OCI-M1 (cell line): ENCODE data around the gene EXOC7.

ENCODE experiments used
- DNase-seq: peaks from one replicate; lab custom pipeline; 2025; lab: John Stamatoyannopoulos, UW

Gene EXOC7

DNA sequence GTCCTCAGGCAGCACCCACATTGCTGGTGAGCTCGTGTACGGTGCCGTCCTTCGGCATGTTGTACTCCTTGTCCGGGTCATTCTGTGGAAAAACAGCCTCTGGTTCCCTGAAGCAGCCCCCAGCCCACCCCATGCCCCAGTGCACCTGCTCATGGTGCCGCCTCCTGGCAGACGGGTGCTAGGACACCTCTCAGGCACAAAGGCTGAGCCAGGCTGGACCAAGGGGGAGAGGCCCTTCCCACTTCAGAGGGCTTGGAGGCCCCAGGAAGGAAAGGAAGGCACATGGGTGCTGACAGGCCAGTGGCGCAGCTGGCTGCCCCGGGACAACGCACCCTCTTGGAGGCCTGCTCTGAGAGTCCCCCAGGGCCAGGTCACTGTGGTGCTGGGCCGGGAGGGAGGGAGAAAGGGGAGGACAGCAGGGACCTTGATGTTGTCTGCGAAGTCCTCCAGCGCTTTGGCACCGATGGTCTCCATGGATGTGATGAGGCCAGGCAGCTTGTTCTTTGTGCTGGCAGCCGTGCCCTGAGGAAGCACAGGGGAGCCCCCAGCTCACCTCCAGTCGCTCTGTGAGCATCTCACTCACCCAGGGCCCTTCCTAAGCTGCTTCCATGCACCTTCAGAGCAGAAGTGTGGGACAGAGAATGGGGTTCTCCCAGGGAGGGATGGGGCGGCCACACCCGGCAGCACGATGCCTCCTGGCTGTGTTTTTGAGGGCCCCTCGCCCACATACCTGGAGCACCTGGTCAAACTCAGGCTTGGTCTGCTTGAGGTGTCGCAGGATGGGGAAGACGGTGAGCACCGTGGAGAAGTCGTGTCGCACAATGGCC is 15.3 kb downstream of the EXOC7 start:
- no peak for DNase-seq

GRCh38 chr17:76087531-76087930 is 16.1 kb downstream of the EXOC7 start:
- no peak for DNase-seq

- DNase-seq = no peak
These were observed 17.2 kb downstream of the EXOC7 start for GRCh38 chr17:76086384-76086783.

DNA sequence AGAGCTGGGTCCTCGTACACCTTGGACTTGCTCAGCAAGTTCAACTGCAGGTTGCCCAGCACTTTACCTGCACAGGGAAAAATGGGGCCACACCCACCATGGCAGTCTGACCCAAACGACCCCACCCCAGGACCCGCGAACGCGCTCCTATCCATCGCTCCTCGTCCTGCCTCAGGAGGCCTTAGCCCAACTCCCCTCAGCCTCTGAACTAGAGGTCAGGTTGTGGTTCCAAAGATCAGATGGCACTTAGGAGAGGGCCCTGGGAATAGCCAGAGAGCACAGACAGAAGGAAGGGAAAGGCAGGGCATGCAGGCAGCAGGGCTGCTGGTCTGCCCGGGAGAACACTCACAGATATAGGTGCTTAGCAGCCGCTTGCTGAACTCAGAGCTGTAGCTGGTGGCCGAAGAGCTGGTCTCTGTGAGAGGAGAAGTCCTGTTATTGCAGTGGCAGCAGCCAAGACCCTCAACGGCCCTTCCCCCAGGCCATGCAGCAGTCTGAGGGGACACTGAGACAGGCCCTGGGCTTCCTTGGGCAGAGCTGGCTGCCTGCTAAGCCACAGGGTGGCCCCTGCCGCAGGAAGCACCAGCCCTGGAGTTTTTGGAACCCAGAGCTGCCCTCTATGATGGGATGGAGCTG is 17.7 kb downstream of the EXOC7 start:
- DNase-seq = no peak

DNA sequence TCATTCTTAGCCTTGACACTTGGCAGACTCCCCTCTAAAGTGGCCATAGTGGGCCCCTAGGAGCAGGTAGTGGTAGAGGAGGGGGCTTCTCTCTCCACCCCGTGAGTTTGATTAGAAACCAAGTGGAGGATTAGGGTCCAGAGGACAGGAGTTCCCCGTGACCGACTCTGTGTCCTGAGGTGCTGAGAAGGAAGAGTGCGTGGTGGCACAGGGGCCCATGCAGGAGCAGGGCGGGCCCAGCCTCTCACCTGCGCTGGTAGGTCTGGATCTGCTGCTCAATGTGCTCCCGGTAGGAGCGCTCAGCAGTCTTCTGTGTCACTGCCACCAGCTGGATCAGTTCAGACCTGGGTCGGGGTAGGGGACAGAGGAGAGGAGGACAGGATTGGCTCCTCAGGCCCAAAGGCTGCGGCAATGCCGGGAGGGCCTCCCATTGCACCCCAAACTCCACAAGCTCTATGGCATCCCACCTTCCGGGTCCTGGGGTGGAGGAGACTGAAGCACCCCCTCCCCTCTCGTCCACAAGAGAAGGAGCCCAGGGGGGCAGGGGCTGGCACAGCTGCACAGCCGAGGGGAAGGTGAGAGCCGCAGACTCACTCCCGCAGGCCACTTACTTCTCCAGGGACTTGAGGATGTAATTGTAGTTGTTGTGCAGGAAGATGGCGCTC is 18.4 kb downstream of the EXOC7 start:
- DNase-seq = no peak

DNA sequence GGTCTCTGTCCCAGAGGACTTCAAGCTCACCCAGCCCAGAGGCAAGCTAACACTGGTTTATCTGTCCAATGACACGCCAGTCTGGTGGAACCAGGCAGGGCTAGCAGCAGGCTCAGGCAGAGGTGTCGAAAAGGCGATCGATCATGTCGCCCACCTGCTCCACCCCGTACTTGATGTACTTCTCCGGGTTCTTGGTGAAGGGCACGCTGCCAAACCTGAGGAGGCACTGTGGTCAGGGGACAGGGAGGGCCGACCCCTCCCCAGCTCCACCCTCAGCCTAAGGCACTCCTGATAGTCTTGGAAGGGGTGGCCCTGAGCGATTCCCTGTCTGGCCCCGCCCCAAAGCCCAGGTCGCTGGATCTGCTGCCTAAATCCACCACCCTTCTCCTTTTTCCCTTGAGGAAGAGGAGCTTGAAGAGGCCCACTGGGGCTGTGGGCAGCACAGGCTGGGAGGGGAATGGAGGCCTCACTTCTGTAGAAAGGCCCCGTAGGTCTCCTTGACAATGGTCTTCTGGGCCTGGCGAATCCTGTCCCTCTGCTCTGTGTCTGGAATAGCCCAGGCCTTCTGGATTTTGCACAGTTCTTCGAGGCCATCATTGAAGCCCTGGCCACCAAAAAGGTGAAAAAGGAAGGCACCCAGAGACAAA is 19.9 kb downstream of the EXOC7 start:
- DNase-seq = no peak

DNA sequence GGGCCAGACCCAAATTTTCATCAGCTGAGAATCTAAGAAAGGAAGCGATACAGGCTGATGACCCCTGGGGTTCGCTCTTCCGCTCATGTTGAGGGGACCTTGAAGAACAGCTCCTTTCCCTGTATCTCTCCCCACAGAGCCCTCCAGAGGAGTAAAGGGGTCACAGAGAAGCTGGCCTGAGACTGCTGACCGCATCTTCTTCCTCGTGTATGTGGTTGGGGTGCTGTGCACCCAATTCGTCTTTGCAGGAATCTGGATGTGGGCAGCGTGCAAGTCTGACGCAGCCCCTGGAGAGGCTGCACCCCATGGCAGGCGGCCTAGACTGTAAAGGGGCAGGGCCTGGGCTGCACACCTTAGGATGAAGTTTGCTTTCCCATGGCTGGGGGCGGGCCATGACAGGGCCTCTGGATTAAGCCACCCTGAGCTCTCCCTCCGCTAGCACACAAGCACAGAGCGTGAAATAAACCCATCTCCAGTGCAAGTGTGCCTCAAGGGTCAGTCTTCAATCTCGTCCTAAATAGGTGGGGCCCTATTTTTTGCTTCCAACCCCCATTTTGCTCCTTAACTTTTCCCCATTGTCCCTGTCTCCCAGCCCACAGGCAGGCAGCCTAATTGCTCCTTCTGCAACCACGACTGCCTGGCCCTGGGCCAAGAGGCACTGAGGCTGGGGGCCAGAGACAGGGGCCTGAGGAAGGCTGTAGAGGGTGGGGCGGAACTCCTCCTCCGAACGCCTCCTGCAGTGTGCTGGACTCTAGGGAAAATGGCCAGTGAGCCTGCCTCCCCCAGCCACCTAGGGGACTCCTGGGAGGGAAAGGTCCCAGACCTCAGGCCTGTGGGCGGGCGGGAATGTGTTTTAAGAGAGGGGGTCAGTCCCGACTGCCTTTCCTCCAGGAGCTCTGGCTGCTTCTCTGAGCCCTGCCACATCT is 21.0 kb downstream of the EXOC7 start:
- no peak for DNase-seq

DNA sequence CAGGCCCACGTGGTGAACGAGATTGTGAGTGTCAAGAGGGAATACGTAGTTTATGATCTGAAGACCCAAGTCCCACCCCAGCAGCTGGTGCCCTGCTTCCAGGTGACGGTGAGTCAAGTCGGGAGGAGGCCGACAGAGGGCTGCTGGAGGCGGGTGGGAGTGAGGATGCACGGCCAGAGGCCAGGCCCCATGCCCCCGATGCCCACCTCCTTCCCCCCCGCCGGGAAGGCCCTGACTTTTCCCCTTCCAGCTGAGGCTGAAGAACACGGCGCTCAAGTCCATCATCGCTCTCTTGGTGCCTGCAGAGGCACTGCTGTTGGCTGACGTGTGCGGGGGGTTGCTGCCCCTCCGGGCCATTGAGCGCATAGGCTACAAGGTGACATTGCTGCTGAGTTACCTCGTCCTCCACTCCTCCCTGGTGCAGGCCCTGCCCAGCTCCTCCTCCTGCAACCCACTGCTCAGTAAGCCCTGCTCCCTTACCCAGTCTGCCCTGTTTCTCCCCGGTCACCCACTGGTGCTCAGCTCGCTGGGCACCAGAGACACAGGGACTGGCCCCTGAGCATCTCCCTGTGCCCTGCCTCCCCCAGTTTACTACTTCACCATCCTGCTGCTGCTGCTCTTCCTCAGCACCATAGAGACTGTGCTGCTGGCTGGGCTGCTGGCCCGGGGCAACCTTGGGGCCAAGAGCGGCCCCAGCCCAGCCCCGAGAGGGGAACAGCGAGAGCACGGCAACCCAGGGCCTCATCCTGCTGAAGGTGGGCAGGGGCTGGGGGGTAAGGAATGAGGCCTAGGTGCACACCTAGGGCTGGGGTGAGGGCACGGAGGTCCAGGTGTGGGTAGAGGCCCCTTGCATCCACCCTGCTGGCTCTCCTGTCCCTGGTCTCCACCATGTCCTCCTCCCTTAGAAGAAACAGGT is 22.0 kb downstream of the EXOC7 start:
- DNase-seq = no peak

DNA sequence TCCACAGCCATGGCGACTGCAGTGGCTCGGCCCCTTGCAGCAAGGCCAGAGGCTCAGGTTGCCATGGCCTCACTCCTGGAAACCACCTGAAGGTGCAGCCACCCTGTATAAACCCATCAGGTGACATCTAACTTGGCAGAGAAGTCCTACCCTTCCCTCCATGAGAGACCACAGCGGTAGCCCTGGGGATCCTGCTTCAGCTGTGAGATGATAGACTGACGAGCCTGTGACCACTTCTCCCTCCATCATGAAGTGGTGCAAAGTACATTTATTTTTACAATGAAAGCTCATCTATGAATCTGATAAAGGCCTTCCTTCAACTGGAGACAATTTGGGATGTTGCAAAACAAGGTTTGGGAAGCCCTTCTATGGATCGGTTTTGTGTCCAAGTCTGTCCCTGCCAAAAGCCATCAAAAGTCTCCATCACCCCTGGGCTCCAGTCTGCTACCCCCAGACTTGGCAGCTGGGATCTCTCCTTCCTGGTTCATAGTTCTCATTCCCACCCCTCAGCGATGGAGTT is 22.8 kb downstream of the EXOC7 start:
- peak; percentile 12 for DNase-seq

- no peak for DNase-seq
These were observed 23.4 kb downstream of the EXOC7 start for GRCh38 chr17:76079956-76080767.

DNA sequence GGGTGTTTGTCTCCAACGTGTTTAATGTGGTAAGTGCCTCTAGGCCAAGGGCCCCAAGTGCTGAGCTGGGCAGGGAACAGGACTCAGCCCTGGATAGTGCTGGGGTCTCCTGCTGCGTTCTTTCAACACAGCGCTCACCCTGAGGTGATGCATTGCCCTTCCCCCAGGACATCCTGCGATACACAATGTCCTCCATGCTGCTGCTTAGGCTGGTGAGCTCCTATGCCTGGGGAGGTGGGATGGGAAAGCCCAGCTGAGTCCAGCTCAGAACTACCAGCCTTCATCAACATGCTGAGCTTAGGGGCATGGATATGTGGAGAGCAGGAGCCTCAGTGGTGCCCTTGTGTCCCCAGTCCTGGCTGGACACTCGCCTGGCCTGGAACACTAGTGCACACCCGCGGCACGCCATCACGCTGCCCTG is 24.0 kb downstream of the EXOC7 start:
- no peak for DNase-seq

GRCh38 chr17:76078860-76079534 is 24.6 kb downstream of the EXOC7 start, which contains the start of gene ZACN:
Gene ZACN, plus strand, starts transcription at chr17:76079182. Its CDS starts 83 bp downstream, at chr17:76079265.
- no peak for DNase-seq

DNA sequence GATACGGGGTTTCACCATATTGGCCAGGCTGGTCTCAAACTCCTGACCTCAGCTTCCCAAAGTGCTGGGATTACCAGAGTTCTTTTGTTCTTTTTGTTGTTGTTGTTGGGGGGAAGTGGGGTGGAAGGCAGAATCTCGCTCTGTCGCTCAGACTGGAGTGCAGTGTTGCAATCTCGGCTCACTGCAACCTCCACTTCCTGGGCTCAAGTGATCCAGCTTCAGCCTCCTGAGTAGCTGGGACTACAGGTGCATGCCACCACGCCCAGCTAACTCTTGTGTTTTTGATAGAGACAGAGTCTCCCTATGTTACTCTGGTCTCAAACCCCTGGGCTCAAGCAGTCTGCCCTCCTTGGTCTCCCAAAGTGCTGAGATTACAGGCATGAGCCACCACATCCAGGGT is 25.2 kb downstream of the EXOC7 start:
- DNase-seq = peak; percentile 2

DNA sequence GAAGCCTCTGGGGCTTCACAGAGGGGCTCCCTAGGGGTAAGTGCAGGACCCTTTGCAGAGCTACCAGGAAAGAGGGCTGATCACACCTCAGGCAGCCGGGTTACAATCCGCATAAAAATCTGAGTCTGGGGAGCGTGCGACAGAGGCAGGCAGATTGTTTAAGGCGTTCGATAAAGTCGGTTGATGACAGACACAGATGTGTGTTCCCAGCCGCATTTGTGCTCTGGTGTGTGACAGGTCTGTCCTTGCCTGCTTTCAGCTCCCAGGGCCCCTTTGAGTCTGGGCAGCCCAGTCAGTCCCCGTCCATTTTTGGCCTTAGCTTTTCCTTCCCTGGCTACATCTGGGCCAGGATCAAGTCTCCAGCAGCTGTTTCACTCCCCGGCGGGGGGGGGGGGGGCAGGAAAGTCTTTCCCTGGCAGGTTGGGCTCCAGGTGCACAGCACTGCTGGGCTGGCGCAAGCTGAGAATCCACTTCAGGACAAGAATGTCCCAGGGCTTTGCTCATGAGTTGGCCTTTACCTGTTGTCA is 25.9 kb downstream of the EXOC7 start:
- DNase-seq = no peak

DNA sequence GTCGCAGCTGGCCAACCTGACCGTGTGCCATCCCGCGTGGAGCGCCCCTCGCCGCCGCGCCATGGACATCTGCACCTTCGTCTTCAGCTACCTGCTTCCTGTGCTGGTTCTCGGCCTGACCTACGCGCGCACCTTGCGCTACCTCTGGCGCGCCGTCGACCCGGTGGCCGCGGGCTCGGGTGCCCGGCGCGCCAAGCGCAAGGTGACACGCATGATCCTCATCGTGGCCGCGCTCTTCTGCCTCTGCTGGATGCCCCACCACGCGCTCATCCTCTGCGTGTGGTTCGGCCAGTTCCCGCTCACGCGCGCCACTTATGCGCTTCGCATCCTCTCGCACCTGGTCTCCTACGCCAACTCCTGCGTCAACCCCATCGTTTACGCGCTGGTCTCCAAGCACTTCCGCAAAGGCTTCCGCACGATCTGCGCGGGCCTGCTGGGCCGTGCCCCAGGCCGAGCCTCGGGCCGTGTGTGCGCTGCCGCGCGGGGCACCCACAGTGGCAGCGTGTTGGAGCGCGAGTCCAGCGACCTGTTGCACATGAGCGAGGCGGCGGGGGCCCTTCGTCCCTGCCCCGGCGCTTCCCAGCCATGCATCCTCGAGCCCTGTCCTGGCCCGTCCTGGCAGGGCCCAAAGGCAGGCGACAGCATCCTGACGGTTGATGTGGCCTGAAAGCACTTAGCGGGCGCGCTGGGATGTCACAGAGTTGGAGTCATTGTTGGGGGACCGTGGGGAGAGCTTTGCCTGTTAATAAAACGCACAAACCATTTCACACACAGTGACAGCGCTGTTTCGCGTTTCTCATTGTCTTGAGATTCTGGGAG is 26.6 kb downstream of the EXOC7 start:
- no peak for DNase-seq

DNA sequence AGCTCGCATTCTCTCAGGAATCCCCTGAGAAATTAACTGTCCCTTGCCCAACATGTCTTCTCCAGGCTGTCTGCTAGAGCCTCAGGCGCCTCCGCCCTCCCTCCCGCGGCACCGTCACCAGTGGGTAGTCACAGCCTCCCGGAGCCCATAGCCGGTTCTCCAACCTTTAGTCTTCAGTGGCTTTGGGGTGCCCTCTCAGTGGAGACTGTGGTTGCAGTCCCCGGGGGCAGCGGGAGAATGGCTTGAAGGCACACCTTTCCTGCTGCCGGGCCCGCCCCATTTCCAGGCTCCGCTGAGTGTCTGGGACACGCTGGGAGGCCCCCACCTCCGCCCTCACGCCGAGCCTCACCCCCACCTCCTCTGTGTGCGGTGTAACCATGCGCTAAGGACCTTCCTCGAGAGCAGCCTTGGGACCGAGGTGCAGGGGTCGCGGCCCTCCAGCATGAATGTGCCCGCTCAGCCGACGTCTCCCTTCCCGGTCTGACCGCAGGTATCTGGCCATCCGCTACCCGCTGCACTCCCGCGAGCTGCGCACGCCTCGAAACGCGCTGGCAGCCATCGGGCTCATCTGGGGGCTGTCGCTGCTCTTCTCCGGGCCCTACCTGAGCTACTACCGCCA is 27.3 kb downstream of the EXOC7 start:
- DNase-seq = no peak
